Peyer's patch (tissue), 4 donors: ENCODE data around the gene ARHGEF38.

Source experiments
- CTCF ChIP-seq, 6 experiments: fragments of 450-650 bp in 4 of 6; fragments of 200-600 bp in 2 of 6; sonication (generic) in 1 of 6; IDR thresholded peaks; one replicate each; pipeline ENCODE4 v1.5.1; 2017 to 2019; ENCODE audit warnings: antibody characterized with exemption in 6 of 6, mild to moderate bottlenecking in 3 of 6, moderate library complexity in 1 of 6
- POLR2A ChIP-seq, 2 donors: fragments of 450-650 bp; IDR thresholded peaks; one replicate each; pipeline ENCODE4 v1.5.1; 2017; ENCODE audit warnings: antibody characterized with exemption in 2 of 2, mild to moderate bottlenecking in 2 of 2, moderate library complexity in 2 of 2

- TF ChIP-seq CTCF (IDR thresholded peaks at IDR 0.05) = no peak
- no peak for TF ChIP-seq POLR2A (IDR thresholded peaks at IDR 0.05)
Measured at GRCh38 chr4:105594099-105595010, 41.9 kb downstream of the ARHGEF38 start.
